Measurements from ENCODE around the gene RCBTB2. TPM values are rescaled to one million over a fixed set of nuclear protein-coding genes. Genes with fewer than 3 reads are reported as not detected.

RCBTB2 gene
- total and polyA plus RNA-seq, 7 donors = 4.2 to 21.9 (median 9.9) TPM

GRCh38 chr13:48497669-48498068 is 35.2 kb downstream of the RCBTB2 start:
- Histone ChIP-seq H3K9me3 (no peaks in the 10 kb centered on the region), H3K4me3 (no peak overlapping the region), H3K27me3 (no peaks in the 10 kb centered on the region), H3K4me1 (no peaks in the 10 kb centered on the region), H3K36me3 (peaks cover 0 to 8% (median 0%) of the 10 kb centered on the region in 4 donors), H3K27ac (no peak overlapping the region)
- DNase-seq = no peak
- WGBS, 2 donors = 98% methylated on average over 2 of the region's 2 CpGs
- TF ChIP-seq POLR2AphosphoS5 (IDR thresholded peaks at IDR 0.05) (no peak), EP300 (IDR thresholded peaks at IDR 0.05) (no peak), CTCF (IDR thresholded peaks at IDR 0.05) (no peak), POLR2A (IDR thresholded peaks at IDR 0.05) (no peak)
- intact Hi-C loops (cut with DNase I) = no loop called here

- Histone ChIP-seq H3K27ac (no peak overlapping the region), H3K4me3 (no peak overlapping the region), H3K27me3 (no peaks in the 10 kb centered on the region), H3K9me3 (no peaks in the 10 kb centered on the region), H3K4me1 (peaks cover 0 to 5% (median 0%) of the 10 kb centered on the region in 4 donors), H3K36me3 (peaks cover 0 to 8% (median 0%) of the 10 kb centered on the region in 4 donors)
- intact Hi-C loops (cut with DNase I) = no loop called here
- 69 to 80% methylated on average over 7 of the region's 7 CpGs for WGBS, 2 donors
- DNase-seq = no peak
- TF ChIP-seq EP300 (IDR thresholded peaks at IDR 0.05) = no peak
- no peak for TF ChIP-seq POLR2A (IDR thresholded peaks at IDR 0.05)
- TF ChIP-seq CTCF (IDR thresholded peaks at IDR 0.05) = no peak
- TF ChIP-seq POLR2AphosphoS5 (IDR thresholded peaks at IDR 0.05) = no peak
Measured at GRCh38 chr13:48496271-48497161, 36.4 kb downstream of the RCBTB2 start.

- Histone ChIP-seq H3K4me3 (no peak overlapping the region), H3K27me3 (no peaks in the 10 kb centered on the region), H3K9me3 (no peaks in the 10 kb centered on the region), H3K27ac (peak overlapping the region in 1 of 4 donors; percentile 31), H3K4me1 (peaks cover 0 to 10% (median 0%) of the 10 kb centered on the region in 4 donors), H3K36me3 (peaks cover 0 to 4% (median 0%) of the 10 kb centered on the region in 4 donors)
- WGBS, 2 donors = 68 to 77% methylated on average over 1 of the region's 1 CpG
- no peak for TF ChIP-seq POLR2A (IDR thresholded peaks at IDR 0.05)
- no peak for TF ChIP-seq CTCF (IDR thresholded peaks at IDR 0.05)
- intact Hi-C loops (cut with DNase I) = no loop called here
- DNase-seq = no peak
Measured at GRCh38 chr13:48494874-48495273, 38.0 kb downstream of the RCBTB2 start.

GRCh38 chr13:48493851-48494250 is 39.0 kb downstream of the RCBTB2 start:
- intact Hi-C loops (cut with DNase I) = no loop called here
- no peaks in the 10 kb centered on the region for H3K9me3 ChIP-seq
- peaks cover 0 to 4% (median 0%) of the 10 kb centered on the region in 4 donors for H3K36me3 ChIP-seq
- TF ChIP-seq EP300 (IDR thresholded peaks at IDR 0.05) (no peak), CTCF (IDR thresholded peaks at IDR 0.05) (no peak), POLR2A (IDR thresholded peaks at IDR 0.05) (no peak), POLR2AphosphoS5 (IDR thresholded peaks at IDR 0.05) (no peak)
- no peaks in the 10 kb centered on the region for H3K27me3 ChIP-seq
- H3K4me3 ChIP-seq = no peak overlapping the region
- no peak for DNase-seq
- H3K27ac ChIP-seq = peak overlapping the region in 2 of 4 donors; percentile 31 to 59
- 32 to 72% methylated on average over 2 of the region's 2 CpGs for WGBS, 2 donors
- H3K4me1 ChIP-seq = peaks cover 0 to 10% (median 0%) of the 10 kb centered on the region in 4 donors
